ENCODE results near the gene CCDC43. TPM values are rescaled to one million over a fixed set of nuclear protein-coding genes. Genes with fewer than 3 reads are reported as not detected.

CCDC43 gene, protein sequence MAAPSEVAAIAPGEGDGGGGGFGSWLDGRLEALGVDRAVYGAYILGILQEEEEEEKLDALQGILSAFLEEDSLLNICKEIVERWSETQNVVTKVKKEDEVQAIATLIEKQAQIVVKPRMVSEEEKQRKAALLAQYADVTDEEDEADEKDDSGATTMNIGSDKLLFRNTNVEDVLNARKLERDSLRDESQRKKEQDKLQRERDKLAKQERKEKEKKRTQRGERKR
- total RNA-seq: 25.8 and 28.4 TPM in 2 replicates

GRCh38 chr17:44689477-44690217 lies at the start of gene CCDC43:
CCDC43 (minus strand) TSS chr17:44689776; CDS start chr17:44689753, 23 bp downstream.

DNA sequence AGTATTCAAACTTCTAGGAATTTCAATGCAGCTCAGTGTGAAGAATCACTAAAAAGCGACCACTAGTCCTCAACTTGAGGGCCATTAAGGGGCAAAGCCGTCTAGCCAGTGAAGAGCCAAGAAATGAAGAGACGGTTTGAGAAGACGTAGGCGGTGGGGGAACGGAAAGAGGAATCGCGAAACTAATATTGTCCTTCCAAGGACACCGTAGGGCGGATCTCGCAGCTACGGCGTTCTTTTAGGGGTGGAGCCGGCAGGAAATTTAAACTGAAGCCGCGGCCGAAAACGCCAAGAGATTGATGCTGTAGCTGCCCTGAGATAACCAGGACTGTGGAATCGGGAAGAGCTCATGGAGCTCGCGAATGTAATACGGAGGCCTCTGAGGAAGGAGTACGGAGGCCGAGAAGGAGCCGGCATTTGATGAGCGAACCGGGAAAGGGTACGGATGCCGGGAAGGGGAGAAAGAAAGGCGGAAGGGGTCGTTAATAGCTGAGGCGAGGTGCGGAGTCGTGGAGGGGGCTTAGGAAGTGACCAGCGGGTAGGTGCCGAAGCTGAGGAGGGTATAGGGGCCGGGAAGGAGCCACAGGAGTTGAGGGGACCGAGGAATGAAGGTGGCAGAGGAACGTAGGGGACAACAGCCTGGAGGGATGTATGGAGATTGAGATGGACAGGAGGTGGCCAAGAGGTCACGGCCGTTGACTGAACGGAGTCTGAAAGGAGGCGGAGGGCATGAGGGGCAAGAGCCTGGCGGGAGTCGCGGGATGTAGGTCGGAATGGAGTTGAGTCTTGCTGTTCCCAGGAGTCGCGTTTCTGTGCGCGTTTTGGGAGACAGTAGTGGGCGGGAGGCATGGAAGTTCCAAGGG lies 19.1 kb upstream of the CCDC43 start, which contains the start of gene DBF4B:
DBF4B (plus strand) TSS at position 265 of the 863 bp plus-strand sequence; CDS start at position 421, 156 bp downstream.

GRCh38 chr17:44655983-44656710 lies 33.4 kb downstream of the CCDC43 start, which contains the start of gene MEIOC:
MEIOC (plus strand) TSS chr17:44656468; CDS start chr17:44656614, 146 bp downstream.

Other genes with a start within 250 kb of the CCDC43 start
- gene GPATCH8, start 186.4 kb downstream of the CCDC43 start, total RNA-seq: 12.7 and 14.9 TPM in 2 replicates
- gene FZD2, start 132.3 kb downstream of the CCDC43 start, total RNA-seq: 1.6 and 4.9 TPM in 2 replicates
- under 0.01 TPM in 1 of 2 replicates, not detected in the other for gene MEIOC, start 33.3 kb downstream of the CCDC43 start, total RNA-seq
- gene DBF4B, start 18.9 kb upstream of the CCDC43 start, total RNA-seq: 5.0 and 9.3 TPM in 2 replicates
- gene ADAM11, start 69.2 kb upstream of the CCDC43 start, total RNA-seq: 0.08 TPM in 2 replicates
- 5.7 and 6.6 TPM in 2 replicates for gene GJC1, start 140.5 kb upstream of the CCDC43 start, total RNA-seq
- gene HIGD1B, start 158.1 kb upstream of the CCDC43 start, total RNA-seq: not detected in 2 replicates
- 51.5 and 109 TPM in 2 replicates for gene EFTUD2, start 209.7 kb upstream of the CCDC43 start, total RNA-seq
- not detected in 2 replicates for gene GFAP, start 225.7 kb upstream of the CCDC43 start, total RNA-seq

Data from hair follicular keratinocyte (primary cell).